Liver (tissue), 9 donors: ENCODE data around the gene DBN1. TPM values are rescaled to one million over a fixed set of nuclear protein-coding genes. Genes with fewer than 3 reads are reported as not detected.

Experiments used
- DNase-seq: peaks from one replicate; pipeline ENCODE4 v3.0.0-alpha.2; 2017; ENCODE audit warnings: low spot score
- H3K27ac ChIP-seq, 2 donors: one replicate each; pipeline ENCODE4 v1.7.0; 2013; ENCODE audit warnings: inconsistent platforms in 2 of 2, low read length in 2 of 2, control low read depth in 1 of 2, low read depth in 1 of 2, mild to moderate bottlenecking in 1 of 2
- H3K27me3 ChIP-seq, 4 donors: one replicate each; pipeline versions ENCODE4 v1.6.1 to v1.7.0; 2013; ENCODE audit warnings: low read length in 3 of 4, inconsistent platforms in 1 of 4, mild to moderate bottlenecking in 1 of 4, moderate library complexity in 1 of 4; ENCODE audit not compliant: control insufficient read depth in 4 of 4, insufficient read depth in 4 of 4
- H3K36me3 ChIP-seq, 4 donors: one replicate each; pipeline versions ENCODE4 v1.6.1 to v1.7.0; 2013; ENCODE audit warnings: low read length in 3 of 4, mild to moderate bottlenecking in 3 of 4, low read depth in 1 of 4, moderate library complexity in 1 of 4; ENCODE audit not compliant: control insufficient read depth in 4 of 4, insufficient read depth in 3 of 4
- H3K4me1 ChIP-seq, 4 donors: one replicate each; pipeline versions ENCODE4 v1.6.1 to v1.7.0; 2013; ENCODE audit warnings: low read length in 3 of 4, mild to moderate bottlenecking in 3 of 4, moderate library complexity in 1 of 4; ENCODE audit not compliant: control insufficient read depth in 4 of 4, insufficient read depth in 4 of 4
- H3K4me3 ChIP-seq, 3 donors: one replicate each; pipeline versions ENCODE4 v1.6.1 to v1.7.0; 2013; ENCODE audit warnings: low read length in 3 of 3, control low read depth in 1 of 3, low read depth in 1 of 3, mild to moderate bottlenecking in 1 of 3
- H3K9ac ChIP-seq, 2 donors: one replicate each; pipeline ENCODE4 v1.7.0; 2013; ENCODE audit warnings: low read length in 2 of 2, mild to moderate bottlenecking in 2 of 2, moderate library complexity in 2 of 2, control low read depth in 1 of 2, low read depth in 1 of 2
- H3K9me3 ChIP-seq, 4 donors: one replicate each; pipeline versions ENCODE4 v1.6.1 to v1.7.0; 2013; ENCODE audit warnings: low read length in 3 of 4; ENCODE audit not compliant: control insufficient read depth in 4 of 4
- EGR1 ChIP-seq, 2 donors: IDR thresholded peaks; 2 replicates each; pipeline ENCODE4 v1.6.1; 2016 to 2018; ENCODE audit warnings: antibody characterized with exemption in 2 of 2, low read depth in 2 of 2
- FOXA1 ChIP-seq: IDR thresholded peaks from 2 replicates; pipeline ENCODE4 v1.6.1; 2016; ENCODE audit warnings: antibody characterized with exemption
- FOXA2 ChIP-seq: IDR thresholded peaks from 2 replicates; pipeline ENCODE4 v1.6.1; 2016; ENCODE audit warnings: antibody characterized with exemption
- HNF4A ChIP-seq, 2 donors: conservative IDR thresholded peaks; 2 replicates each; pipeline ENCODE4 v1.6.1; 2016; ENCODE audit warnings: antibody characterized with exemption in 2 of 2, mild to moderate bottlenecking in 2 of 2
- JUND ChIP-seq, 2 donors: IDR thresholded peaks; 2 replicates each; pipeline ENCODE4 v1.6.1; 2016; ENCODE audit warnings: antibody characterized with exemption in 2 of 2
- NR2F2 ChIP-seq: IDR thresholded peaks from 2 replicates; pipeline ENCODE4 v1.6.1; 2016; ENCODE audit warnings: antibody characterized with exemption
- REST ChIP-seq: IDR thresholded peaks from 2 replicates; pipeline ENCODE4 v1.6.1; 2016; ENCODE audit warnings: antibody characterized with exemption, mild to moderate bottlenecking
- SP1 ChIP-seq: IDR thresholded peaks from 2 replicates; pipeline ENCODE4 v1.6.1; 2018; ENCODE audit warnings: antibody characterized with exemption, mild to moderate bottlenecking
- TAF1 ChIP-seq: conservative IDR thresholded peaks from 2 replicates; pipeline ENCODE4 v1.6.1; 2016; ENCODE audit warnings: antibody characterized with exemption, mild to moderate bottlenecking
- WGBS: extraction: QIAGEN DNeasy Blood & Tissue Kit; methylation state at CpG from one replicate; pipeline ENCODE4 v1.1.7; 2013; 5-methylcytosine and 5-hydroxymethylcytosine counted together
- polyA plus RNA-seq, 2 donors: library from polyadenylated mRNA; stranded (reverse) in 1 of 2; unstranded in 1 of 2; fragments of 200-250 nt in 1 of 2; fragments of >200 nt in 1 of 2; fragmentation: Nextera tagmentation in 1 of 2; extraction: Ambion mirVana in 1 of 2; gene quantifications; one replicate each; pipeline versions ENCODE4 v1.2.1 to v1.2.3, GENCODE V29; 2013 to 2015
- total RNA-seq, 2 donors: library from RNA; depleted of rRNA; stranded (reverse); fragments of >200 nt; gene quantifications; one replicate each; pipeline ENCODE4 v1.2.3, GENCODE V29; 2014
- TF ChIP-seq, protein P1 (sequence below): fragments of 150-350 bp; IDR thresholded peaks from 2 replicates; pipeline ENCODE4 v1.5.1; 2017; ENCODE audit warnings: improper control_type of control experiment, low read depth, low read length; ENCODE audit not compliant: missing input control
- TF ChIP-seq, protein P2 (sequence below): IDR thresholded peaks from 2 replicates; pipeline ENCODE4 v1.6.1; 2016; ENCODE audit warnings: antibody characterized with exemption
- donor health status: healthy.
- donor health status: healthy.
- donor health status: healthy.
- donor health status: healthy.
- donor health status: healthy.

The DBN1 gene
- total and polyA plus RNA-seq, 4 donors = 1.5 to 4.9 (median 2.0) TPM

GRCh38 chr5:177477701-177478477 is 4.5 kb upstream of the DBN1 start:
- Histone ChIP-seq H3K9ac (no peak overlapping the region), H3K27me3 (no peaks in the 10 kb centered on the region), H3K27ac (no peak overlapping the region), H3K36me3 (no peaks in the 10 kb centered on the region), H3K4me3 (no peak overlapping the region), H3K4me1 (peaks cover 8 to 21% (median 15%) of the 10 kb centered on the region in 4 donors), H3K9me3 (no peaks in the 10 kb centered on the region)
- DNase-seq = no peak
- 97% methylated on average over 13 of the region's 13 CpGs for WGBS
- TF ChIP-seq, protein P1, sequence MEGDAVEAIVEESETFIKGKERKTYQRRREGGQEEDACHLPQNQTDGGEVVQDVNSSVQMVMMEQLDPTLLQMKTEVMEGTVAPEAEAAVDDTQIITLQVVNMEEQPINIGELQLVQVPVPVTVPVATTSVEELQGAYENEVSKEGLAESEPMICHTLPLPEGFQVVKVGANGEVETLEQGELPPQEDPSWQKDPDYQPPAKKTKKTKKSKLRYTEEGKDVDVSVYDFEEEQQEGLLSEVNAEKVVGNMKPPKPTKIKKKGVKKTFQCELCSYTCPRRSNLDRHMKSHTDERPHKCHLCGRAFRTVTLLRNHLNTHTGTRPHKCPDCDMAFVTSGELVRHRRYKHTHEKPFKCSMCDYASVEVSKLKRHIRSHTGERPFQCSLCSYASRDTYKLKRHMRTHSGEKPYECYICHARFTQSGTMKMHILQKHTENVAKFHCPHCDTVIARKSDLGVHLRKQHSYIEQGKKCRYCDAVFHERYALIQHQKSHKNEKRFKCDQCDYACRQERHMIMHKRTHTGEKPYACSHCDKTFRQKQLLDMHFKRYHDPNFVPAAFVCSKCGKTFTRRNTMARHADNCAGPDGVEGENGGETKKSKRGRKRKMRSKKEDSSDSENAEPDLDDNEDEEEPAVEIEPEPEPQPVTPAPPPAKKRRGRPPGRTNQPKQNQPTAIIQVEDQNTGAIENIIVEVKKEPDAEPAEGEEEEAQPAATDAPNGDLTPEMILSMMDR = no peak
- no peak for TF ChIP-seq EGR1 (IDR thresholded peaks at IDR 0.05; ENCODE audit: low read depth in 2 of 2)
- no peak for TF ChIP-seq NR2F2
- TF ChIP-seq FOXA2 = no peak
- no peak for TF ChIP-seq JUND (IDR thresholded peaks at IDR 0.05)
- no peak for TF ChIP-seq REST
- TF ChIP-seq TAF1 = no peak

DNA sequence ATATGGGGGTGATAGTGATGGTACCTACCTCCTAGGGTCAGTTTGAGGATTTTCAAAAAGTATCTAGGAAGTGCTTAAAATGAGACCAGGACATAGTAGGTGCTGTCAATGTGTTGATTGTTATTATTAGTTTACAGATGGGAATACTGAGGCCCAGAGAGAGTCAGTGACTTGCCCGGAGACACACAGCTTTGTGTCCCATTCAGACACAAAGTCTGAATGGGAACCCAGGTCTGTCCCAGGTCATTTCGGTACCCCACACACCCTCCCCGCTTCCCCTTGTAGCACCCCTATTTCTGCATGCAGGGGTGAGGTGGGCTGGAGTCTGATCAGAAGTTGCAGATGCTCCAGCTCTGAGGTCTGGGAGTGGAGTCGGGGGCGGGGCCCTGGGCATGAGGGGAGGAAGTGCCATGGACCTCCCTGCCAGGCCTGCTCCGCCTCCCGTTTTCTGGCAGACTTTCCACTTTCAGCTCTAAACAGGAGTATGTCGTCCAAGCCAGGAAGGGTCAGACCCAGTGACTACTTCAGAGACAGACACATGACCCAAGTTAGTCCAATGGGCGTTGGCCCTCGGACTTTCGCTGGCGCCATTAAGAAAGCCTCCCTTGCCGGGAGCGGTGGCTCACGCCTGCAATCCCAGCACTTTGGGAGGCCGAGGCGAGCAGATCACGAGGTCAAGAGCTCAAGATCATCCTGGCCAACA is 3.2 kb upstream of the DBN1 start:
- DNase-seq = no peak
- H3K9ac ChIP-seq = no peak overlapping the region
- H3K4me1 ChIP-seq = peaks cover 12 to 25% (median 15%) of the 10 kb centered on the region in 4 donors
- no peak overlapping the region for H3K4me3 ChIP-seq
- no peaks in the 10 kb centered on the region for H3K27me3 ChIP-seq
- H3K9me3 ChIP-seq = no peaks in the 10 kb centered on the region
- 88% methylated on average over 18 of the region's 18 CpGs for WGBS
- no peak overlapping the region for H3K27ac ChIP-seq
- H3K36me3 ChIP-seq = no peaks in the 10 kb centered on the region
- TF ChIP-seq FOXA1 (no peak), HNF4A (conservative IDR thresholded peaks at IDR 0.05) (no peak), EGR1 (IDR thresholded peaks at IDR 0.05; ENCODE audit: low read depth in 2 of 2) (no peak), REST (no peak), SP1 (no peak)
- TF ChIP-seq, protein P2, sequence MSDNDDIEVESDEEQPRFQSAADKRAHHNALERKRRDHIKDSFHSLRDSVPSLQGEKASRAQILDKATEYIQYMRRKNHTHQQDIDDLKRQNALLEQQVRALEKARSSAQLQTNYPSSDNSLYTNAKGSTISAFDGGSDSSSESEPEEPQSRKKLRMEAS = no peak
